ENCODE measurements around the gene RABGAP1L. TPM values are rescaled to one million over a fixed set of nuclear protein-coding genes. Genes with fewer than 3 reads are reported as not detected.

Gene RABGAP1L
- total and polyA plus RNA-seq, 2 of the 4 experiments (the other 2 are of a cell fraction), result 7.9 to 26.7 TPM

DNA sequence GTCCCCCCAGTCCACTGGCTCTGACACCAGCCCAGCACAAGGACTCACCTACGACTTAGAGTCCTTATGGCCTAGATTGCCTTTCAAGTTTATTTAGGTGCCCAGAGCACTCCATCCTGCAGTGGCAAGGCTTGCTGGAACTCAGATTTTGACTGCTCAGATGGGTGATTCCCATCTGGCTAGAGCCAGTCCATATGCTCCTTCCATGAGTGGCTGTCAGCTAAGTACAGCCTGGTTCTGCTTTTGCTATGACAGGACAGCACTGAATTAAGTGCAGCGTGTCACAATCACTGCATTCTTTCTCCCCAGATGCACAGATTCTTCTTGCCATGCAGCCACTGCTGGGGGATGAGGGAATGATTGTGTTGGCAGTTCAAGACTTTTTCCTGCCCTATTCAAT lies 332.3 kb downstream of the RABGAP1L start:
- no peaks in the 10 kb centered on the region for H3K4me1 ChIP-seq (ENCODE audit: control insufficient read depth, insufficient read depth, low read length)
- CTCF ChIA-PET, result no interaction called here
- intact Hi-C loops (cut with micrococcal nuclease), result no loop called here

More for the DNA sequence above, 332.3 kb downstream of the RABGAP1L start:
- in situ Hi-C loops (cut with MboI; ENCODE audit: low sequenced_read_pairs) (no loop called here), dilution Hi-C loops (cut with HindIII; ENCODE audit: low sequenced_read_pairs, unreplicated experiment) (no loop called here)
- TF ChIP-seq MAZ (IDR thresholded peaks at IDR 0.05; ENCODE audit: borderline replicate concordance, low read depth, low read length), result no peak
- no peak for TF ChIP-seq POLR2A (IDR thresholded peaks at IDR 0.05; ENCODE audit: low read depth, low read length)
- TF ChIP-seq, protein P1, sequence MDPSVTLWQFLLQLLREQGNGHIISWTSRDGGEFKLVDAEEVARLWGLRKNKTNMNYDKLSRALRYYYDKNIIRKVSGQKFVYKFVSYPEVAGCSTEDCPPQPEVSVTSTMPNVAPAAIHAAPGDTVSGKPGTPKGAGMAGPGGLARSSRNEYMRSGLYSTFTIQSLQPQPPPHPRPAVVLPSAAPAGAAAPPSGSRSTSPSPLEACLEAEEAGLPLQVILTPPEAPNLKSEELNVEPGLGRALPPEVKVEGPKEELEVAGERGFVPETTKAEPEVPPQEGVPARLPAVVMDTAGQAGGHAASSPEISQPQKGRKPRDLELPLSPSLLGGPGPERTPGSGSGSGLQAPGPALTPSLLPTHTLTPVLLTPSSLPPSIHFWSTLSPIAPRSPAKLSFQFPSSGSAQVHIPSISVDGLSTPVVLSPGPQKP (IDR thresholded peaks at IDR 0.05; ENCODE audit: borderline replicate concordance, low read depth, low read length), result no peak
- Histone ChIP-seq H2AK9ac (replicated peaks; ENCODE audit: low read depth, low read length, poor library complexity) (no peak overlapping the region), H3K23ac (ENCODE audit: low read depth, low read length) (no peak overlapping the region), H3K14ac (replicated peaks; ENCODE audit: low read depth, low read length) (no peak overlapping the region), H4K91ac (ENCODE audit: insufficient read depth, low read depth, low read length) (no peak overlapping the region), H3K4me2 (ENCODE audit: low read depth, low read length) (no peak overlapping the region), H4K5ac (ENCODE audit: low read depth, low read length) (no peak overlapping the region), H3K36me3 (ENCODE audit: control insufficient read depth, insufficient read depth, low read length) (no peaks in the 10 kb centered on the region), H3K4me3 (ENCODE audit: insufficient read depth, low read depth, low read length) (no peak overlapping the region), H4K8ac (ENCODE audit: low read depth in 2 of 2, low read length in 2 of 2) (no peak overlapping the region), H3K4ac (ENCODE audit: low read depth, low read length) (no peak overlapping the region), H3K9ac (ENCODE audit: low read depth, low read length) (no peak overlapping the region), H4K20me1 (ENCODE audit: insufficient read depth, low read length) (no peaks in the 10 kb centered on the region), H2BK15ac (ENCODE audit: low read depth, low read length) (no peak overlapping the region), H3K27me3 (ENCODE audit: control insufficient read depth, insufficient read depth, low read length) (no peaks in the 10 kb centered on the region), H2BK120ac (ENCODE audit: low read depth, low read length) (no peak overlapping the region), H3K27ac (ENCODE audit: insufficient read depth, low read length) (no peak overlapping the region), H2BK5ac (ENCODE audit: low read depth, low read length, poor library complexity, severe bottlenecking) (no peak overlapping the region), H2AFZ (replicated peaks; ENCODE audit: low read length, poor library complexity) (no peak overlapping the region), H2BK20ac (ENCODE audit: low read depth, low read length) (no peak overlapping the region), H2AK5ac (ENCODE audit: low read depth, low read length) (no peak overlapping the region), H3K79me1 (ENCODE audit: low read depth in 1 of 2, low read length in 2 of 2) (no peaks in the 10 kb centered on the region), H3K9me1 (ENCODE audit: insufficient read depth, low read length) (no peaks in the 10 kb centered on the region), H3K56ac (ENCODE audit: extremely low read depth, insufficient read depth, low read length) (no peak overlapping the region), H3K18ac (ENCODE audit: low read depth, low read length) (no peak overlapping the region), H3K9me3 (ENCODE audit: control insufficient read depth, insufficient read depth, low read length) (no peaks in the 10 kb centered on the region)
- ATAC-seq (ENCODE audit: low read depth) (no peak), DNase-seq (no peak)
- no TSS peak for BruUV-seq (replicated peaks)
- POLR2A ChIA-PET (ENCODE audit: unreplicated experiment), result no interaction called here
- WGBS, 2 experiments (ENCODE audit: extremely low coverage in 2 of 2, insufficient read length in 1 of 2), result no CpG with 5 or more reads among the region's 2 CpGs
